Pulmonary artery endothelial cell (primary cell): ENCODE results near the gene PXDN. TPM values are rescaled to one million over a fixed set of nuclear protein-coding genes. Genes with fewer than 3 reads are reported as not detected.
"Not testable (repeated sequence)": the region's sequence is repeated elsewhere in the genome, so short reads cannot be mapped to it uniquely, and the experiment has no call there.

ENCODE experiments used
- DNase-seq: peaks from one replicate; pipeline ENCODE4 v3.0.0-alpha.2; 2011; ENCODE audit warnings: low read depth, low spot score
- total RNA-seq: library from RNA; depleted of rRNA; stranded (reverse); fragments of >200 nt; gene quantifications from 2 replicates; pipeline ENCODE4 v1.2.3, GENCODE V29; 2014

The PXDN gene, protein sequence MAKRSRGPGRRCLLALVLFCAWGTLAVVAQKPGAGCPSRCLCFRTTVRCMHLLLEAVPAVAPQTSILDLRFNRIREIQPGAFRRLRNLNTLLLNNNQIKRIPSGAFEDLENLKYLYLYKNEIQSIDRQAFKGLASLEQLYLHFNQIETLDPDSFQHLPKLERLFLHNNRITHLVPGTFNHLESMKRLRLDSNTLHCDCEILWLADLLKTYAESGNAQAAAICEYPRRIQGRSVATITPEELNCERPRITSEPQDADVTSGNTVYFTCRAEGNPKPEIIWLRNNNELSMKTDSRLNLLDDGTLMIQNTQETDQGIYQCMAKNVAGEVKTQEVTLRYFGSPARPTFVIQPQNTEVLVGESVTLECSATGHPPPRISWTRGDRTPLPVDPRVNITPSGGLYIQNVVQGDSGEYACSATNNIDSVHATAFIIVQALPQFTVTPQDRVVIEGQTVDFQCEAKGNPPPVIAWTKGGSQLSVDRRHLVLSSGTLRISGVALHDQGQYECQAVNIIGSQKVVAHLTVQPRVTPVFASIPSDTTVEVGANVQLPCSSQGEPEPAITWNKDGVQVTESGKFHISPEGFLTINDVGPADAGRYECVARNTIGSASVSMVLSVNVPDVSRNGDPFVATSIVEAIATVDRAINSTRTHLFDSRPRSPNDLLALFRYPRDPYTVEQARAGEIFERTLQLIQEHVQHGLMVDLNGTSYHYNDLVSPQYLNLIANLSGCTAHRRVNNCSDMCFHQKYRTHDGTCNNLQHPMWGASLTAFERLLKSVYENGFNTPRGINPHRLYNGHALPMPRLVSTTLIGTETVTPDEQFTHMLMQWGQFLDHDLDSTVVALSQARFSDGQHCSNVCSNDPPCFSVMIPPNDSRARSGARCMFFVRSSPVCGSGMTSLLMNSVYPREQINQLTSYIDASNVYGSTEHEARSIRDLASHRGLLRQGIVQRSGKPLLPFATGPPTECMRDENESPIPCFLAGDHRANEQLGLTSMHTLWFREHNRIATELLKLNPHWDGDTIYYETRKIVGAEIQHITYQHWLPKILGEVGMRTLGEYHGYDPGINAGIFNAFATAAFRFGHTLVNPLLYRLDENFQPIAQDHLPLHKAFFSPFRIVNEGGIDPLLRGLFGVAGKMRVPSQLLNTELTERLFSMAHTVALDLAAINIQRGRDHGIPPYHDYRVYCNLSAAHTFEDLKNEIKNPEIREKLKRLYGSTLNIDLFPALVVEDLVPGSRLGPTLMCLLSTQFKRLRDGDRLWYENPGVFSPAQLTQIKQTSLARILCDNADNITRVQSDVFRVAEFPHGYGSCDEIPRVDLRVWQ (N-terminal part only)
- total RNA-seq = 249 and 307 TPM in 2 replicates

DNA sequence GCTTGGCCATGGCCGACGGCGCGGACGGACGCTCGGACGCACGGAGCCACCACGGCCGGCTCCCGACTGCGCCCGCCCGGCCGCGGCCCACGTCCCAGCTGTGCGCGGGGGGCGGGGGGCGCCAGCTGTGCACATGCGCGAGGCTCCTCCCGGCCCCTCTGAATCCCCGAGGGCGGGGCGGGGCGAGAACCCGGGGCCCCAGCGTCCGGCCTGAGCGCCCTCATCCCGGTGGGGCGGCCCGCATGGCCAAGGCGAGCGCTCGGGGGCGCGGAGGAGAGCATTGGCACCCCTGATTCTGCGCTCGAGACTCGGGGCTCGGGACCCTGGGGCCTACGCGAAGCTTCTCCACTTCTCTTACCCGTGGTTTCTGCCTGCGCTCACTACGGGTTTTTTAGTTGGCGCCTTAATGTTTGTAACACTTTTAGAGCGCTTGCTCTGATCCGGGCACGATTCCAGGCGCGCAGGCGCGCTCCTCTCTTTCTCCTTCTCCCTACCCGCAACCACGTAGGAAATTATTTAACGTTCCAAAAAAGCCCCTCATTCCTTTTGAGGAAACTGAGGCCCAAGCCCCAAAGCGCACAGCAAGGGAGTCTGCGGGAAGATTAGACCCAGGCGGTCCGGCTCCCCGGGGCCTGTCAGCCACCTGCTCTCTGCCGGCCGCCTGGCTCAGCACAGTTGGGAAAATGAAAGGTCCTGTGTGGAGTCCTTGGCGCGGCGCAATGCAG, at the start of gene PXDN:
Gene PXDN, minus strand, starts transcription at position 70 of the 725 bp plus-strand sequence. Its CDS starts 60 bp downstream, at position 10.
- no peak for DNase-seq

DNA sequence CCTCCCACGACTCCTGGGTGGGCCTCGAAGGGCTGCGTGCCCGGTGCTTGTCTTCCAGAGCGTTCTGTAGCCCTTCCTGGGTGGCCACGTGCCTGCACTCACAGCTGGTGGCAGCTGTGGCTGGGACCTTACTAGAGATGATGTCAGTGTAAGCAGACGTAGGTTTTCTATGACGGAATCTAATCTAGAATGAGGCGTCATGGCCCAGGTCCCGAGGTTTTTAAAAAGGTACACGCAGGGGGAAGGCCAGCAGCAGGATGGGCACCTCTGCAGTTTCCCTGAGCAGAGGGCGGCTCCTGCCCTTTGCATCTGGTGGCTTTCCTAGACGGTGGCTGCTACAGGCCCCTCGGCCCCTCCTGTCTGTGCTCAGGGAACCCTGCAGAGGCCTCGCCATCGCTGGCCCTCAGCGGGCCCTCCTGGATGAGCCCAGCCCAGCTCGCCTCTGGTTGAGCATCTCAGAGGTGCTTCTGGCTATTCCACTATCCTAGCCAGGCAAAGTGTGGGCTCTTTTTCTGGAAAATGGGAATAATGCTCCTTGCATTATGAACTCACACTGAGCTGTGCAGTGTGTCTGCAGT, 49.6 kb upstream of the PXDN start:
- DNase-seq = no peak

DNA sequence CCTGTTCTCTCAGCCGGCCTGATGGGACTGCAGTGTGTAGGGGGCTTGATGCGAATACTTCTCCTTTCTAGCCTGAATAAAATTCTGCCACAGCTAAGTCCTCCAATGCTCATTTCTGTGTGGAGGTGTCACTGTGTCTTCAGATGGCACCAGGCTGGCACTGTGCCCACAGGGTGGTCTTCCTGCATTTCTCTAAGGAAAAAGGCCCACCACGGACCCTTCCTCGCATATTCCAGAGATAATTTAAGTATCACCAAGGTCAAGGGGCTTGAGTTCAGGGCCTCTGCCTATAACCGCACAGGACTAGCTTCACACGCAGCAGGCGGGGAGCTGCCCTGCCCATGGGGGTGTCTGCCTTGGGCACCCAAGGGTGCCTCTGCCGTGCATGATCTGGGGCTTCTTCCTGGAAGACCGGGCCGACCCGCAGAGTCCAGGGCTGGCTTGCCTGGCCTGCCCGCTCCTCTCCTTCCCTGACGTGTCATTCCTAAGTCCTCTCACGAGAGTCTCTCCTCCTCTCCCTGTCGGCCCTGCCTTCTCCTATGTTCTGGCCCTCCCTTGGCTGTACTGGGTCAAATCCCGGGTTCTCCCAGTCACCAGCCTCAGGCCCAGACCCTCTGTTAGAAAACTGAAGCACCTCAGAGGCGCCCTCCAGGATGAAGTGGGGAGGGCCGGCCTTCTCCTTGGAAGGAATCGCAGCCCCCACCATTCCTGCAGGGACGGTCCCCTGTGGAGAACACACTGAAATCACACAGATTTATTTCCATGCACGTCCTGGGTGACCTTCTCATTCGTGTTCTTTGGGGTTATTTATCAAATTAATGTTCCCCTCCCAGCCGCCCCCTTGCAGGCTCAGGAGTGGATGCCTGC, 48.9 kb upstream of the PXDN start:
- DNase-seq = no peak

DNA sequence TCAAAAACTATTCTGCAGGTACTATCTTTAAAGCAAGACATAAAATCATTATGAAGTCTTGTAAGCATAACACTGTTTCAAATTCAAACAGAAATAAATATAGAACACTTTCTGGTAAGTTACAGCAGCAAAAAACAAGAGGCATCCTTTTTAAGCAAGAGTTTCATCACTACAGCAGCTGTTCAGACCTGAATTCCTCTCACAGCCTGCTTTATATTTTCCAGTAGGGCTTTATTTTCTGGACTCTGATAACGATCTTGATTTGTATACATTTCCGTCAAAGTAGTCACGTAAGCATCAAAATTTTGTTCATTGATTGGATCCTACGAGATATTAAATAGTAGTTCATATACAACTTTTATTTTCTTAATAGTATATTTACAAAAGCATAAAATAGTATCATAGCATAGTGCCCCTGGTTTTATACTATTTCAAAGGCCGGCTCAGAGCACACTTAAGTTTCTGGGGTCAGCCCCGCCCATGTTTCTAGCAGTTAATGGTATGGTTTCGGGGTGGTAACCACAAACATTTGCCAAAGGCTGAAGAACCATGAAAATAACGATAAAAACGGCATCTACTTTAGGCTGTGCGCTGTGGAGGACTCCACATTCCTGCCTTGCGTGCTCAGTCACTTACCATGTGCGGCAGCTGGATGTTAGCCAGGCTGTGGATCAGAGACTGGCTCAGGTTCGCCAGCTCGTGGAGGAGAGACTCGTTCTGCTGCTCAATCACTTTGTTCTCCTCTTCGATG, 47.5 kb upstream of the PXDN start:
- no peak for DNase-seq

DNA sequence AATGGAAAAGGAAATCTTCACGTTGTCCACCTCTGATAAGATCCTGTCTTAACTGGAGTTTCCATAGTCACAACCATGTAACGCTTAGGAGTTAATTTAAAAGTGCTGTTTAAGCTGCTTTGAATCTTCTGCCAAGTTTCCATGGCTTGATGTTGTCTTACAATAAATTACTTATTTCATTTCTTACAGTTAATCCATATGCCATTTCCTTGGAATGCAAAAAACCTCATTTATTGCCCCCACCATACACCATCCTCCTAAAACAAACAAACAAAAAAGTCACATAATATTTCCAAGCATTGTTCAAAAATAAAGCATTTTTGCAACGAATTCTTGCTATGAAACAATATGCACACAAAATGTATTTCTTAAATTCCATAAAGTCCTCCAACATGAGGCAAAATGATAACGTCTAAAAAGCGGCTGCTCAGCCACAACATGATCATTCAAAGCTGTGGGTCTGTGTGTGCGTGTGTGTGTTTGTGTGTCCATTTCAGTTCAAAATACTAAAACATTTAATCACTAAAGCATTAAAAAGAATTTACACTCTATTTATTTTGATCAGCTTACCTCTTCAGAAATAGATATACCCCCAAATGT, 46.8 kb upstream of the PXDN start:
- DNase-seq = no peak

DNA sequence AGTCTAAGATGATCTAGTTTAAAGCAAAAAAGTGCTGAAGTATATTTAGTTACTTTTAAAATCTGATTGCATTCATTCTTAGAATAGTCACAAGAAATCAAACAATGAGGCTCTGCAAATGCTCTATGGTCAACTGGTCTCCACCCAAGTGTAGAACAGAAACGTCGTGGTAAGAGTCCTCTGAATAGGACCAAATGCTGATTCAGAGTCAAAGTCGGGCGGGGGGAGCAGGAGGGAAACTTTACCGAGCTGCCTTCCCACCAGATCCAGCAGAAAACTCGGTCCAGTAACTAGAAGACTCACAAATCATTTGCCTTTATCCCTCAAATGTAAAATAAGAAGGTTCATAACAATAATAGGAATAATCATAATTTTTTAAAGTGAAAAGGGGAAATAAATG, 46.2 kb upstream of the PXDN start:
- no peak for DNase-seq

DNA sequence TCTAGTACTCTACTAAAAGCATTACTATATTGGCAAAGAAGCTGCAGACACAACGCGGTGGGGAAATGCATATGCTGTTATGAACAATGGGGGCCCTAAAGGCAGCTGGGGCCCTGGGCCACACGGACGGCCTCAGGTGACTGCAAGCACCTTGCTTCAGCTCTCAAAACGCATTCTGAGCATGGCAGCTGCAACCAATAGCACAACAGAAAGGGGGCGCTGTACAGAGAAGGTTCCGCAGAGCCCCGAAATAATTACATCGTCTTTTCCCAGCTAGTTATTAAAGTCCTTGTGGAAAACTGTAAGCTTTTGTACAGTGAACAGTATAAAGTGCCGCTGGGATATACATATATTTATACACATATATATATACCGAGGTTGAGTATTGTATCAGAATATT, 45.3 kb upstream of the PXDN start:
- DNase-seq = no peak

DNA sequence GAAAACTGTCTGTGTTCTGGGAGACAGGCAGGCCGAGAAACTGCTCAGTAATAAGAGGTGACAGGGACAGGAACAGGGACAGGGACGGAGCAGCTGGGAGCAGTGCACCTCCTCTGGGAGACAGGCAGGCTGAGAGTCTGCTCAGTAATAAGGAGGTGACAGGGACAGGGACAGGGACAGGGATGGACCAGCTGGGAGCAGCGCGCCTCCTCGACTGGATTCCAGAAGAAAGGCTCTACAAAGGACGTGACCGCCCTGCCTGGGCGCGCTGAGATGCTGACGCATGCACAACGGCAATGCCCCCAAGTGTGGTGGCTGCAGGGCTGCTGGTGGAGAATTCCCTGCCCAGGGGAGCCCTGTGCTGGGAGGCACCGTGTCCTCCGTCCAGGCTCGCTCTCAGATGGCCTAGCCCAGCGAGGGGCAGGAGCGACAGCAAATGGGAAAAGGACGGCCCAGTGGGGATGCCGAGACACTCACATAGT, 44.2 kb upstream of the PXDN start:
- DNase-seq = no peak

DNA sequence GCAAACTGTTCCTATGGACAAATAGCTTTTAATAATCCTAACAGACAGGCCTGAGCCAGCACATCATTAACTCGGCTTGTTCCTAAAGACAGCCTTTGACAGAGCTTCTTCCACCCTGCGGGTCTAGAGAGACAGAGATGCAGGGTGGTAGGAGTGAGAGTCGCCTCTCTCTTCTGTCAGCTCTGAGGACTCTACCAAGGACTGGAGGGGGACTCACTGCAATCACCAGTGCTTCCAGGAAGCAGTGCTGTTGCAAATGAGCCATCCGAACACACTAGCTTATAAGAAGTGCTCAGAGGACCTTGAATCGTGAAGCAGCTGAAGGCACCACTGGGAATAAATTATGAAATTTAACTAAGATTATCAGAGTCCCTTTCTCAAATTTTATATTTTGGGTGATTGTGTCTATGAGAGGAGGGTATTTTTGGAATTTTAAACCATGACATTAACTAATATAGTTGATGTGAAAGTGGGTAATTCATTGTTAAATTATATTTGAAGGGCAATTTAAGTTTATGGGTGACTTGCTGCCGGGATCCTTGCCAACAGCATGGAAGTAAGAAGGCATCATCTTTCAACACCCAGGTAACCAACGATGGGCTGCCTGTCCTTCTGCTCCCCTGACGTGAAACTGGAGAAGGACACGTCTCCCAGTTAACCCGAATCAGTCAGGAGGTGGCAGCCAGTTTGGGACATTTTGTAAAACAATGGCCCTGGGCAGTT, 43.6 kb upstream of the PXDN start:
- no peak for DNase-seq

DNA sequence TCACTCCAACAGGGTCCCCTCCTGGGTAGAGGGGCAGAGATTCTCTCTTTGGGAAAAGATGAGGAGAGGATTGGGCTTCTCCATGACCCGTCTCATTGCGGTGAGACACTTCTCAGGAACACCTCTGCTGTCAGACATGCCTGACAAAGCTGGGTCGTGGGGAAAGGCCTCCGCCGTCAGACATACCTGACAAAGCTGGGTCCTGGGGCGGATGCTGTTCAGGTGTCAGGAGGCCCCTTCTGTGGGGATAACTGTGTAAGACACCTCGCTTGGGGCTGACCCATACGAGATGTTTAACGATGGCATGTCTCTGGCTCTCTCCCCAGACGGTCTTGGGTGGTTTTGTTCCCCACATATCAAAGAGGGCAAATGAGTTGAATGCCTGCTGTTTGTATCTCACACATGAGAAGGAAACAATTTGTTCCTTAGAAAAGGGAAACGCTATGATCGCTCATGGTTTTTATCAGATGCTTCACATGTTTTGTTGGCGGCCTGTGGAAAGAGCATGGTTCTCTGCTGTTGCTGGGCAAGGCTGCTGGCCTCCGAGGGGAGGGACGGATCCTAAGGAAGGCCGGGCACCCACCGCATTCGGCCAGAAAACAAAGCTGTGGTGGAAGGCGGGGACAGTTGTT, 40.8 kb upstream of the PXDN start:
- no peak for DNase-seq

DNA sequence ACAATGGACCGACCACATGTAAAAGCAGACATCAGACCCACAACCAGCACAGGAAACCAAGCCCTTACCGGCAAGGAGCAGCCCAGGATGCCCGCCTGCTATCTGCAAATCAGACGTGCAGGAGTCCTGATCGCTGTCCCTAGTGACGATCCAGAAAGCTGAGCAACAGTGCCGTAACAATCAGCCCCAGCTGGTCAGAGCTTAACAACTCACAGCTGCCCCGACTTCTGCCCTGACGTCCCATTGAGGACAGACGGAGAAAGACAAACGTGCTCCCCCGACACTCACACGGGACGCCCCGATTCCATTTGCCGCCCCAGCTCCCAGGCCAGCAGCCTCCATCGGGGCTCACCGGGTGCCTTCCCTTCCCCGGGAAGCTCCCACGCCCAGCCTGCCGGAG, 39.8 kb upstream of the PXDN start:
- no peak for DNase-seq

DNA sequence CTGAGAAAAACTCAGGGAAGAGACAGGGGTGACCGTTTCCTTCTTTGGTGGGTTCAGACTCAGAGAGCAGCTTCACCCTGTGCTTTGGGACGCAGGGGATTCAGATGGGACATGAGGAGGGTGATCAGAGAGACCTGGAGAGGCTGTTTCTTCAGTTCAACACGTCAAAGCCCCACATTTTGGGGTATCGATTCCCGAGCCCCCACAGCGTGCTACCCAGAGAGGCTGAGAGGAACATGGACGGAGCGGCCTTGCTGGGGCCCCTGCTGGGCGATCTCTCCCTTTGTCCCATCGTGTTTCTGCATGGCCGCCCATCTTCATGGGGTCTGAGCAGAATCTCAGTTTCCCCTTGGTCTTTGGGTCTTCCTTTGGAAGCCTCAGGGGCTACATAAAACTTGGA, 38.2 kb upstream of the PXDN start:
- DNase-seq = no peak

DNA sequence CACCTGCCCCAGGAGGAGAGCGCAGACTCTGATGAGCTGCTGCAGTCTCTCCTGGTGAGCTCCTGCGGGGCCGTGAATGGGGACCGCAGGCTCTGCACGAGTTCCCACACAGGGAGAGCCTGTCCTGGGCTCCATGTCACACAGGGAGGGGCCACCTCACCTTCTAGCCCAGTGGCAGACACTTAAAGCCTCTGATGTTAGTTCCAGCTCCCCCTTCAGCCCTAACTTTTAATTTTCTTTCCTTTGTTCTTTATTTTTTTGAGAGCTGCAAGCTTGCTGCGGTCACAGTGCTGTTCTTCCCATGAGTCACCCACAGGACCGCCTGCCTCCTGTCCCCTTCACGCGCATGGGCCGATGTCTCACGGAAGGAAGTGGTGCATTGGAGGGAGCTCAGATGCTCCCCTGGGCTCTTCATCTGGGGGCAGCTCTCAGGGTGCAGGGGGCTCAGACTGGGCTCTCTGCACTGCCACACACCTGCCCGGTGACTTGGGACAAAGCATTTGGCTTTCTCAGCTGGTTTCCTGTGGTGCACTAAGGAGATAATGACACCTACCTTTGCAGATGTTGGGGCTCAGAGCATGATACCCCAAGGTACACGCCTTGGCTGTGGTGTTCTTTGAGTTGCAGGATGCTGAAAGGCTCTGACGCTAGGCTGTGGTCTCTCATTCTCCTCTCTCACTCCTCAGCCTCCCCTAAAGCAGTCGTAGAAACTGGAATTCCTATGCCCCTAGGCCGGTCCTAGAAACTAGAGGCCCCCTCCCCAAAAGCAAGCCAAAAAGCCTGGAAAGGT, 37.2 kb upstream of the PXDN start:
- no peak for DNase-seq

DNA sequence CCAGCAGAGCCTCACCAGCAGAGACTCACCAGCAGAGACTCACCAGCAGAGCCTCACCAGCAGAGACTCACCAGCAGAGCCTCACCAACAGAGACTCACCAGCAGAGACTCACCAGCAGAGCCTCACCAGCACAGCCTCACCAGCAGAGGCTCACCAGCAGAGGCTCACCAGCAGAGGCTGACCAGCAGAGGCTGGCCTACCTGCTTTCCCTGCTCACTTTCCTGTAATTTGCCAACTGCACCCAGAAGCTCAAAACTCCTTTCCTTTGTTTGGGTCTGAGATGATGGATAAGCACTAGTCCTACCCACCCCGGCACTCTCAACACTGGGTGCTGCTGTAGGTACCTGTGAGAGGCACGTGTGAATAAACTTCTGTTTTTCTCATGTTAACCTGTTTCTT, 36.4 kb upstream of the PXDN start:
- no peak for DNase-seq

DNA sequence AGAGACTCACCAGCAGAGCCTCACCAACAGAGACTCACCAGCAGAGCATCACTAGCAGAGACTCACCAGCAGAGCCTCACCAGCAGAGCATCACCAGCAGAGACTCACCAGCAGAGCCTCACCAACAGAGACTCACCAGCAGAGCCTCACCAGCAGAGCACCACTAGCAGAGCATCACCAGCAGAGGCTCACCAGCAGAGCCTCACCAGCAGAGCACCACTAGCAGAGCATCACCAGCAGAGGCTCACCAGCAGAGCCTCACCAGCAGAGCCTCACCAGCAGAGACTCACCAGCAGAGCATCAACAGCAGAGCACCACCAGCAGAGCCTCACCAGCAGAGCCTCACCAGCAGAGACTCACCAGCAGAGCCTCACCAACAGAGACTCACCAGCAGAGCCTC, 35.7 kb upstream of the PXDN start:
- DNase-seq = not testable (repeated sequence)

DNA sequence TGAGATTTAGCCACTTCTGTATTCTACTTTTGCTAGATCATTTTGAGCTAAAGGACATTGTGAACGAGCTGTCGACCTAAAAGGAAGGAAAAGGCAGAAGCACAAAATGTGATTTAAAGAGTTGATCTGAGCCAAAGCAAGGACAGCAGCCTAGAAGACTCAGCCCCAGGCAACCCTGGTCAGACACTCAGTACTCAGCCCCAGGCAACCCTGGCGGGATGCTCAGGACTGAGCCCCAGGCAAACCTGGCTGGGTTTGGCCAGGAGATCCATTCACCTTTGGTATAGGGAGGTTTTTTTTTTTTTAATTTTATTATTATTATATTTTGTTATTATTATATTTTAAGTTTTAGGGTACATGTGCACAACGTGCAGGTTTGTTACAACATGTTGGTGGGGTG, 34.3 kb upstream of the PXDN start:
- no peak for DNase-seq
